Measurements from ENCODE around the gene MNT.
A peak's percentile ranks its signal among the peaks of the same experiment; 100 is the strongest.

Gene MNT

DNA sequence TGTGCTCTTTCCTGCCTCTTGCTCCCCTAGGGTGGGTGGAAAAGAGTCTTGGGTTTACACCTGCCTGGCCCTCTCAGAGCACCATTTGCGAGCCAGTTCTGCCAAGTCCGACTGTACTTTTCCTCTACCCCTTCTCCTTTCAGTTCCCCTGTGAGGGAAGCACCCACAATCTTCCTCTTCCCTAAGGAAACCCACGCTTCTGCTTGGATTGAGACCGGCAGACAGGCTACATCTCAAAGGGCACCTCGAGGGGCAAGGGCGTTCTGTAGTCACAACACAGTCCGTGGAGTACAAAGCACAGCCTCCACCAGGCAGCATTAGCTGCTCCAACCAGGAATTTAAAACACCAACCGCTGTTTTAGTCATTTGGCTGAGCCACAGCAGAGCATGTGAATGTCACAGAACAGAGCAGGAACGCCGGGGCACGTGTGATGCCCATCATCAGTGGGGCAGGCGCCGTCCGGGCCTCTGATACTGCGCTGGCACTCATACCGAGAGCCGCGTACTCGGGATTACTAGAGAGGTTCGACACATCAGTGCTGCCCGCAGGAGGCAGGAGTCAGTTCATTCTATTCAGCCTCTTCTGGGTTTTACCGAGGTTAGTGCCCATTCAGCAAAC, 13.7 kb upstream of the MNT start:
- no peak for DNase-seq

DNA sequence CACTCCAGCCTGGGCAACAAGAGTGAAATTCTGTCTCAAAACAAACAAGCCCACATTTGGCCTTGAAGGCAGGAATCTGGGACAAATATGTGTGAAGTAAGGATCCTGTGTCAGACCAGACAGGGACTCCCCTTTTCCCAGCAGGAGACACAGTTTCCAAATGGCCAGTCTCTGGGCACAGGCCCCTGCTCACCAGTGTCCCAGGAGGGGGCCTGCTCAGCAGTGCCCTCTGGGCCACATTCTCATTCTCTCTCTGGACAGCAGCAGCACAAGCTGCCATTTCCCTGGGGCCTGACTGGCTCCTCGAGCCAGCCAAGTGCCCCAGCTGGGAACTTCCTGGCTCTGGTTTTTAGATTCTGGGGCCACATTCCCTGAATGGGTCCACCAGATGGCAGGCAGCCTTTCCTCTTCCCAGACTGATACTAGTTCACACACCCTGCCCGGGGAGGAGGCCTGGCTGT, 11.7 kb upstream of the MNT start:
- no peak for DNase-seq

DNA sequence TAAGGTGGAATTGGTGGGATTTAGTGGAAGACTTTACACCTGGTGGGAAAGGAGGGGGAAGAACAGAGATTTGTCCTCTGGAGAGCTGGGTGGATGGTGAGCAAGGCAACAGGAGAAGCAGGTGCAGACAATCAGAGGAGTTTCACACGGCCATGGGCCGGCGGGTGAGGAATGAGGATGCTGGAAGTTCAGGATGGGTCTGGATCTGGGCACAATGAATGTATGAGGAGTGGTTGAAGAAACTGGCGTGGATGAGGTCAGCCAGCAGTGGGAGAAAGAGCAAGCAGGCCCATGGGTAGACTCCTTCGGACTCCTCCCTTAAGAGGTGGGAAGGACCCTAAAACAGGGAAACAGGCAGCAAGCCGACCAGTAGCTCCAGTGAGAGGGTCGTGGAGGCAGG, 10.1 kb upstream of the MNT start:
- DNase-seq, result no peak

DNA sequence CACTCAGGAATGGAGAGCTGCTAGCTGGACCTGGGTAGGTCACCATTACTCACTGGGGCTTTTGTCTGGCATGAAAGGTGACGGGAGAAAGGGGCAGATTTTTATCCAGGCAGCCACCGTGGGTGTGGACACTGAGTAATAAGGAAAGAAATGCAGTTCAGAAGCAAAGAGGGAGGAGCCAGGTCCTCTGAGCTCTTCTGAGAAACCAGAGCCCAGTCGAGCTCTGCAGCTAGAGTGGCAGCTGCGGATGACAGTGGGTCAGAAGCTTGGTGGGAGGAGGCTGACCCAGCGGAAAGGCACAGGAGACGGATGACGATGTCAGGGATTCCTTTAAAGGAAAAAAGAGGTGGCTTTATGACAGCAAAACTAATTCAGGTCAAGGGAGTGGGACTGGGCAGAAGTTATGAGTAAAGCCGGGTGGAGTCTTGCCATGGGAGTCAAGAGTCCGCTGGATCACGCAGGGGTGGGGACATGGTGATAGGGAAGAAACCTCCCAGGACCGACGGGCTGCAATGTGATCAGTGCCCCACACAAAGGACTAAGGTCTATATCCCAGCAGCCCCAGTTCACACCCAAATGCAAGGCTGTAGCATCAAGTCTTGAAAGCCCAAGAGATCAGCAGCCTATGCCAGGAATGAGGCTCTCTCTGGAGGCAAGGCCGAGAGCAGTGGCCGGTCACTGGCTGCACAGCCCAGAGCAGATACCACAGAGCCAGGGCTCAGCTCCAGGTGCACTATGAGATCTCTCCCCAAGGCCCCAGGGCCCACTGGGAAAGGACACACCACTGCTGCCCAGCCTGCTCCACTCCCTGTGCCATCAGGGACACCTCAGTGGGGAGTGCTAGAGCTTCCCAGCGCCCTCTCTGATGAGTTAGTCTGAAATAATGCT, 6.3 kb upstream of the MNT start:
- DNase-seq, result peak; percentile 43

DNA sequence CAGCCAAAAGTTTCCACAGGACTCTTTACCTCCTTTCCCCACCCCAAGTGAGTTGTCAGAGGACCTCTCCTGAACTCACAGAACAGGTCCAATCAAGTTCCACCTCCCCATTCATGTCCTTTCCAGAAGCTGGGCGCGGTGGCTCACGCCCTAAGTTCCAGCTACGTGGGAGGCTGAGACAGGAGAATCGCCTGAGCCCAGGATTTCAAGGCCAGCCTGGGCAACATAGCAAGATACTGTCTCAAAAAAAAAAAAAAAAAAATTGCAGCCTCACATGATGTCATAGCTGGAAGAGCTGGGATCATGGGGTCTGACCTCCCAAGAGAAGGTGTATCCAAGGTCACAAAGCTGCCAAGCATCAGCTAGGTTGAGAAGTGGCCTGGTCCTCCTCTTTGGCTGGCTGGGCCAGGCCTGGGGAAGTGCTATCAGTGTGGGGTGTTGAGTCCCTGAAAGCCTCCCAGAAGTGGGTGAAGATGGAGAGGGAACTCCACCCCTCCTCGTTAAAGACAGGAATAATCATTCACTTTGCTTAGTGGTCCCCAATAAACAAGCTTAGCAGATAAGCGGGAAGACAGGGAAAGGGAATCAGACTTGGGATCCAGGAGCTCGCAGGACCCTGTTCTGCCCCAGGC, 5.5 kb upstream of the MNT start:
- DNase-seq, result no peak

DNA sequence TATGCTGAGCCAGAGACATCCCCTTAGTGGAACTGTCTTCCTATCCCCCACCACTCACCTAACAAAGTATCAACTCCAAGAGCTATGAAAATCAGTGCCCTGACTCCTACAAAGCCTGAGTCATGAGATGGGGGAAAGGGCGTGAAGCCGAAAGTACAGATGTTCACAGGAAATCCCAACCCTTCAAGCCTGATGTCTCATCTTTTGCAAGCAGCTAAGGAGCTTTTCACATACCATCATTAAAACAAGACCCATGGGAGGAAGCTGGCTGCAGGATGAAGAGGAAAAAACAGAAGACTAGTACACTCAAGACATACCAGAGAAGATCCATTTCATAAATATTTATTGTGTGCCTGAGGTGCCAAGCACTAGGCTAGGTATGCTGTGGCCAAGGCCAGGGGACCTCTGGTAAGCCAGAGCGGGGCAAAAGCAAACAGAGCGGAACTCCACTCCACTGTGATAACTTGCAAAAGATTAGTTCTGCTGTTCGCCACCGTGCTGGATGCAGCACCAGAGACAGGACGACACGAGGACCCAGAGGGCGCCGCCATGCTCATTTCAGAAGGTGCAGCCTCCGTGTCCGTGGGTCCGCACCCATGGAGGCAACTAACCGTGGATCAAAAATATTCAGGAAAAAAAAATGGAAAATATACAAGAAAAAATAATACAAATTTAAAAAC, 4.5 kb upstream of the MNT start:
- DNase-seq, result no peak

DNA sequence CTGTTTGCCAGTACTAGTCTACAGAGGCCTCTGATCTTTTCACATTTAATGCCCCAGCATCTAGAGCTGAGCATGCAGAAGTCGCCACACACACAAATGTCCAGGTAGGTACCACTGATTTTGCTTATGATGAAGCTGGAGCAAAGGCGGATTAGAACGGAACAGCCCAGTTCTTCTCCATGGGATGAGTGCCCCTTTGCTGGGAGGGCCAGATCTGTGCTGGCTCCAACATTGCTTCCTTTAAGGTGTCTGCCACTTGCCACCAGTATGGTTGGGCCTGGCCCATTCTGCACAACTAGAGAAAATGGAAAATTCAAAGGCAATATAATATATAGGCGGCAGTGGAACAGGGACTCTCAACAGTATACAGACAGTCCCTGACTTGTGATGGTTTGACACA, 2.2 kb upstream of the MNT start:
- DNase-seq, result no peak

DNA sequence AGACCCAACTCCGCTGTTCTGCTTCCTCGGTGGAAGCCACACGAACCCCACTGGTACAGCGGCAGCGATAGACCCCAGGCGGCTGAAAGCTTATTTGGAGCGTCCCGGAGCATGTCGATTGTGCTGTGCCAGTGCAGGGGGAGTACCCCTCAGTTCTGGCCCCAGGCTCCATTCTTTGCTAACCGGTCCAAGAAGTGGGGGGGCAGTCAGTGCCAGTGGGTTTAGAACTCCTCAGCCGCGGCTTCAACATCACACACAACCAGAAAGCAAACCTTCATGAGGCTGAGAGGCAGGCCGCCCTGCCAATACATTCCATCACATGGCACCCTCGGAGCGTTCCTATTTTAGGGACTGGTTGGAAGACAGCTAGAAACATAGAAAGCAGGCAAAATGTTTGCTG, 1.7 kb upstream of the MNT start:
- no peak for DNase-seq

DNA sequence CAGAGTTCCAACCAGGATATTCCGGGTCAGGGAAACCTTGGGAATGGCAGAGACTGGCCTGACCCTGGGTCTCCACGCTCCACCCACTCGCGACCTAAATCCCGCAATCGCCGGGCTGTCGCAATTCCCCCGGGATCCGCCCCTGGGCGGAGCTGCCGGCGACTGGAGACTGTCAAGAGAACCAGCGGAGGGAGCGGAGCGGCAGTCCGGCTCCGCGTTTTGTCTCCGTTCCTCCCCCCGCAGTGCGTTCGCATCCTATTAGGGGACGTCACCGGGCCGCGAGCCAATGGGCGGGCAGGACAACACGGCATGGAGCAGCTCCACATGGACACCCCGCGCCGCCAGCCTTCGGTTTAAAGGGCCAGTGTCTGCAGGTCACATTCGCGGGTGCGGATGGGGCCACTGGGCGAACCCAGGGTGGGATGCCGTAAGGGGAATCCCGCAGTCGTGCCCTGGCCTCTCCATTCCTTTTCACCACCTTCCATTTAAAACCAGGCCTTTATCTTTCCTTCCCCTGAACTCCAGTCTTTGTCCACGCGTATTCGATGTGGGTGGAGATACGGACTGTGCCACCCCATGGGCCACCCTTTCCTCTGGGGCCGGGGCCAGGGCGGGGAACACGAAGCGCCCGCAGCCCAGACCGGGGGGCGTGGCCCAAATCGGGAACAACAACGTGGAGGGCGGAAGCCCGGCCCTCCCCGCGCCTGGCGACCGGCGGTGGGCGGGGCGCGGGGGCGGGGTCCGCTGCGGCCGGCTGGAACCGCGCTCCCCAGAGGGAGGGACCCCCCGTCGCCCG, 764 bp upstream of the MNT start:
- DNase-seq, result peak; percentile 100

DNA sequence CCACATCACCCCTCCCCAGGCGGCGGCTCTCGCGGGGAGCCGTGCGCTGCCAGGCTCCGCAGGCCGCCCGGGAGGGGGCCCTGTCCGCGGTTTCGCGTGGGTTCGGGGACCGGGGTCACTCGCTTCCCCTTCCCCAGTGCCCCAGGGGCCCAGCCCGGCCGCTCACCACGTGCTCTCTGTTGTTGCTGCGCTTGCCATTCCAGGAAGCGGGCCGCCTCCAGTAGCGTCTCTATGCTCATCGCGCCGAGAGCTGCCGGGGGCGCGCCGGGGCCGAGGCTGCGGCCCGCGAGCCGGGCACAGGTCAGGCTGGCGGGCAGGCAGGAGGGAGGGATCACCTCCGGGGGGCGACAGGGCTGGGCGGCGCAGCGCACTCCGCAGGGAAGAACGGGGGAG, 390 bp downstream of the MNT start:
- peak; percentile 80 for DNase-seq

DNA sequence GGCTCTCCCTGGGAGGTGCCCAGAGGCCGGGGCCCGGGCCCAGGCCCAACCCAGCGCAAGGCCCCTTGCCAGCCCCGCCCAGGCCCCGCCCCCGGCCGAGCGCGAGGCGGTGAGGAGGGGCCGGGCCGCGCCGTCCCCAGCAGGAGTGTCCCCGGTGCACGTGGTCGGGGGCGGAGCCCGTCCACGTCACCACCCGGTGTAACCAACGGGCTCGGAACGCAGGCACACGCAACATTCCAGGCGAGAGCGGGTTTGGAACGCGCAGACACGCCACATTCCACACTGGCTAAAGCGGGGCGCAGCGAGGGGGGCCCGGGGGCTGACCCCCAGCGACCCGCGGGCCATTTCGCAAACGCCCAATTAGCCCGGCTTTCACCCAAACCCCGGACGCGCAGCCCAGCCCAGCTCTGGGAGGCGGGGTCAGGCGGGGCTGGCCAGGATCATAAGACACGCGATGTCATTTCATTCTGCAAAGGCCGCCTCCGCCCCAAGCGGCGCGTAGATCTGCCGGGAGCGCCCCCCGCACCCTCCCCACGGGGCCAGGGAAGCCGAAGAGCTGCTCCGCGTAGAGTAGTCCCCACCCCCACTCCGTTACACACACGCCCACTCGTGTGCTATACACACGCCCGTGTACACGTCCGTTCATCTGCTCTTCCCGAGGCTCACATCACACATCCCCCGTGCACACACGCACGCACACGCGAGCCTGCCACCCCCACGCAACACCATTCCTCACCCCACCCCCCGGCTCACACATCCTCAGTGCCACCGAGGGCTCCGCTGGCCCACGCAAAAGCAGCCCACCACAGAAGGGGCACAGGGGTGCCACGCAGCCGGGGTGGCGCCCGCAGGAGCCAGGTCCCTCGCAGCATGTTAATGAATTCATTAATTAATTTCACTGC, 1.0 kb downstream of the MNT start:
- DNase-seq, result peak; percentile 94

DNA sequence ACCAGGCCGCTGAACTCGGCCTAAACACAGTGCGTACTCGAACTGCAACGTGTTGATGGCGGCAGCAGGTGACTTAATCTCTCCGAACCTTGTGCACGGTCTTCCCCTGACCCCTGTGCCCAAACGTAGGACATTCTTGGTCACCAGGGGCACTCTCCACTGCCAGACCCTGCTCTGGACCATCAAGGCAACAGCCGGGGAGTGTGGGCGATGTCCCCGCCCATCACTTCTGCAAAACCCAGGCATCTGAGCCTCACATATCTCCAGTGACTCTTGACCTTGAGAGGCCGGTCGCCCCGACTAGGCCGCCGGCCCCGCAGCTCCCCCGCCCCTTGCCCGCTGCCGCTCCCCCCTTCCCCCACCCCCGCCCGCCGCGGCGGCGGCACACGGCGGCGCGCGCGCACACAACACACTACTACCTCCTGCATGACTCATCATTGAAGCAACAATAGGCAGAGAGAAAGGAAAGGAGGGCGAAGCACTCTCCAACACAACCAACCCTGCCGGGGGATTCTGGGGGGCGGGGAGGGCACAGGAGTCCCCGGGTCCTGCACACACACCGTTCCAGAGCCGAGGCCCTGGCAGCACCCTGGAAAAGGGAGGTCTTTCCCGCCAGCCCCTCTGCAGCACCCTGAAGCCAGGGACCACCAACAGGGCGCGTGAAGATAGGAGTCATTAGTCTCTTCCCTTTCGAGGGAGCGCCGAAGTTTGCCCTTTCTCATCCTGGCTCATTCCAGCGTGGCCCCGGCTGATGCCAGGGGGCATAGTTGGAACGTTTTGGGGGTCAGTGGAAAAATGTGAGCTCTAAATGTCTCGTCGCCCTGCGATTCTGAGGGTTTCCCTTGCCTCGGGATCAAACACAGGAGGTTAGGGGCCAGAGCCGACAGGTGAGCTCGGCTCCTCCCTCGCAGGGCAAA, 1.9 kb downstream of the MNT start:
- DNase-seq, result peak; percentile 67

DNA sequence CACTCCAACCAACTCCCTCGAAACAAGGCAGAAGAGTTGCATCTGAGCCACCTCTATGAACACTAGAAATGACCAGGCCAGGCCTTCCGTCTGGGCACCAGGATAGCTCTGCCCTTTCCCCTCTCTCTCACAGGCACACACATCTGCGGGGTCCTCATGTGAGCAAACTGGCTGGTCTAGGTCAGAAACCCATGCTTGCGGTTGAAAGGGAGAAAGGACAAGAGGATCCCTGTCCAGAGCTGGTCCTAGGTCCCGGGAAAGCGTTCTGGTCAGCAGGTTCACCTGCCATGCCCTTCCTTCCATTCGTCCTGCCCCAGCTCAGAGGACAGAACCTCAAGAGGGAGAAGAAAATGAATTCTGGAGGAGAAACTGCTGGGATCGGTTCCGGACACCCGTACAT, 2.7 kb downstream of the MNT start:
- DNase-seq, result no peak

DNA sequence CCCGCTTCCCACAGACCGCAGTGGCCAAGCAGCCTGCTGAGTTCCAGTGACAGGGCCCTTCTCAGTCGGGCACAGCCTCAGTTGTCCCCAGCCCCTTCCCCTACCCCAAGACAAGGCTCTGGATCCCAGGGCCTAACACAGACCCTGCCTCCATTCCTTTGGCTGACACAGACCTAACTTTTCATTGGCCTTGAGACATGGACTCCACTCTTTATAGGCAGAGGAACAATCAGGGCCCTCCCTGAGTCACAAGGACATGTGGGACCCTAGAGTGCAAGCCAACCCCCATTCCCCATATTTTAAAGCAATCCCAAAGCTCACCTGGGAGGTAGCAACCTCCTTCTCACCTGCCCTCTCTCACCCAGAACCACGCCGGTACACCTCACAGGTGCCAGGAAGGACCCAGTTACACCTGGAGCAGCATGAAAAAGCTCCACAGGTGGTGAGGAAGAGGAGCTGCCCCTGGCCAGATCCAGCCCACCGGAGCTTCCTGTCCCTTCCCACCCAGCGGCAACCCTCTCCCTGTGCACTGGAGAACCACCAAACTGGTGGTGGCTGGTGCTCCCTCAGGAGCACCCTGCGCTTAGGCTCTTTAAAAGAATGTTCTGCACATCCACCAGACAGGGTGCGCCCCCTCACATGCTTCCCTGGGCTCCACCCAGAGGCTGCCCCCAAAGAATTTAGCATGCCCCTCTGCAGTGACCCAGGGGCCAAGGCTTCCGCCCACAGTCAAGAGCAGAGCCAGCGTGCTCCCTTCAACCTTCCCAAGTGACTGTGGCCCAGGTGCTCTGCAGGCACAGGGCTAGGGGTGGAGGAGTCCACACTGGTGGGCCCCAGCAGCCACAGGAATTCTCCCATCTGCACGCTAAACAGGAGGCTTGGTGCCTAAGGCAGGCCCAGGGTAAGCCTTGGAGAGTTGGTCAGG, 3.4 kb downstream of the MNT start:
- no peak for DNase-seq

DNA sequence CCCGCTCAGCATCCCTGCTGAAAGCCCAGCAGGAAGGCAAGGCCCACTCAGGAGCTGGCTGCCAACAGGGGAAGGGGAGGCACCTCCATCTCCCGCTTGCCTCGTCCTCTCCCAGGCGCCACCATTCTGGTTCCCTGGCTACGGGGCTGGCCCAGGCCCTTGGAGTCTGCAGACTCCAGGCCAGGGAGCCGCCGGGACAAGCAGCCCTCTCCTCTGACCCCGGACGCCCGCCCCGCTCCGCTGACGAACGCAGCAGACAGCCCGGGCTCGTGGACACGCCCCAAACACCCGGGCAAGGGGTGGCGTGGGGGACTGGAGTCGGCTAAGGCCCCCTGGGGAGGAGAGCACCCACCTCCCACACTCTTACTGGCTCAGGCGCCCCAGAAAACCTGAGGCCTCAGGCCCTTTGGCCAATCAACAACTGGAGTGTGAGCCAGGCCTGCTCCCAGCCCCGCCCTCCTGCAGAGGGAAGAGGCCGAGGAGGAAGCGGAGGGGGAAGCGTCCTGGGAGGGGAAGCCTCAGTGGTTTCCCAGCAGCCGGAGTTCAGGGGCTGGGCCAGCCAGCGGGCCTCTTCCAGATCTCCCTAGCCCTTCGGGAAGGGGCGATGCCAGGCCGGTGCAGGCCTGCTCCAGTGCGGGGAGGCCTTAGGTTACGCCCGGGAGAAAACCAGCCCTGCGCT, 4.2 kb downstream of the MNT start:
- peak; percentile 70 for DNase-seq

DNA sequence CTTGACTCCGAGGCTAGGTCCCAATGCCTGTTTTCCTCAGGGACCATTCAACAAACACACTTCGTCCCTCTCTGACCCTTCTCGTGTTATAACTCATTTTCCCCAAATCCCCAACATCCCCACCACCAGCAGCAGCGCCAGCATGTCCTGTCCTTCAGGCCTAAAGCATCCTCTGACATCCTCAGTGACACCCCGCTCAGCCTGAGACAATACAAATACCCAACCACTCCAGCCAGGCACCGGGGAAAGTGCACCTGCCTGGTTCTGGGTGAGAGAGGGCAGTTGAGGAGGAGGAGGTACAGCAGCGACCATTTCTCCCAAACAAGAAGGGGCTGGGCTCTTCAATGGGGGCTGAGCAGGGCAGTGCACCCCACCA, 4.7 kb downstream of the MNT start:
- DNase-seq, result no peak

DNA sequence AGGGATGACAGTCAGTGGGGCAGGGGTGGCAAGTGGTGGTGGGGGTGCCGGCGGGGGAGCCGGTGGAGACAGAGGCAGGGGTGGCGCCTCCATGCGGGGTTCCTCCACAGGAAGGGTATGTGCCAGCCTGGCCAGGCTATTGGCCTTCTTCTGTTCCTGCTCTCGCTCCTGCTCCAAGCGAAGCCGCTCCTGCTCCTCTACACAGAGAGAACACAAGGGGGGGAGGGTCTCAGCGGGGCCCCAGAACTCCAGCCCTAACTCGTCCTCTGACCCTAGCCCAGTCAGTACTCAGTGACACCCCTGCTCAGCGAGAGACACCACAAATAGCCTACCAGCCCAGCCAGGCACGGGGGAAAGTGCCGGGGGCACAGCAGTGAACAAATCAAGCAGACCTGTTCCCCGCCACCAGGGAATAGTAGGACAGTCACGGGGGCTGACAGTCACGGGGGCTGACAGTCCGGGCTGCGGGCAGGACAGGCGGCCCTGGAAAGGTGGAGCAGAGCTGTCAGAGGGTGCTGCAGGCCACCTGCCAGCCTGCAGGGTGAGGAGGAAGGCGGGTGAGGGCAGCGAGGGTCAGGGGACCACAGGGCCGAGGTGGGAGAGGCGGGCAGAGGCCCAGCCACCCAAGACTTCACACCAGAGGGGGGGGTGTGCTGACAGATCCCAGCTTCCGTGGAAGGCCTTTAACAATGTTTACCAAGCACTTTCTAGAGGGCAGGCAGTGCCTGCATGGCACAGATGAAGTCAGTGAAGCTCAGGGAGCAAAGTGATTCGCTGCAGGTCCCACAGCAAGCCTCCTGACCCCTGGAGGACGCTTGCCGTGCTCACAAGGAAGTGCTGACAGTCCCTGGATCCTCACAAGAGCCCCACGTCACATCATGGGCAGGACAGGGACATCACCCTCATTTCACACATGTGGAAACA, 5.3 kb downstream of the MNT start:
- no peak for DNase-seq

Data from activated CD4-positive, alpha-beta T cell treated with anti-CD3 and anti-CD28 coated beads for 48 hours (primary cell).